H1 (cell line): ENCODE data around the gene ASPN. TPM values are rescaled to one million over a fixed set of nuclear protein-coding genes. Genes with fewer than 3 reads are reported as not detected.

Experiments
- CTCF ChIA-PET: fragments of 300-600 bp; sonication (Branson Sonifier 250); formaldehyde crosslinking; loops from one replicate; lab custom pipeline; 2021; ENCODE audit not compliant: partially characterized antibody; lab: Charles Lee
- POLR2A ChIA-PET: fragments of 300-600 bp; sonication (Branson Sonifier 250); formaldehyde crosslinking; loops from one replicate; lab custom pipeline; 2021; ENCODE audit warnings: inconsistent platforms; ENCODE audit not compliant: partially characterized antibody; lab: Charles Lee
- DNase-seq, 2 experiments: peaks; one replicate each; pipeline versions ENCODE4 v3.0.0 to v3.0.0-alpha.2; 2010 to 2022; ENCODE audit warnings: low spot score in 2 of 2, low read depth in 1 of 2, mixed read lengths in 1 of 2
- FAIRE-seq: peaks from 2 replicates; lab custom pipeline; 2011; peaks lifted over from hg19 to GRCh38; lab: Jason Lieb, UNC
- H2AFZ ChIP-seq: 2 replicates; pipeline ENCODE4 v1.8.1; 2012; ENCODE audit warnings: low read length, inconsistent platforms
- H2AK5ac ChIP-seq: 2 replicates; pipeline ENCODE4 v1.6.1; 2013; ENCODE audit warnings: low read depth, low read length
- H2BK120ac ChIP-seq: replicated peaks from 2 replicates; pipeline ENCODE3; 2013; ENCODE audit warnings: low read depth, low read length, inconsistent platforms
- H2BK12ac ChIP-seq: 2 replicates; pipeline ENCODE4 v1.6.1; 2013; ENCODE audit warnings: low read depth, low read length
- H2BK15ac ChIP-seq: 2 replicates; pipeline ENCODE4 v1.6.1; 2013; ENCODE audit warnings: low read length
- H2BK20ac ChIP-seq: 2 replicates; pipeline ENCODE4 v1.6.1; 2013; ENCODE audit warnings: low read length
- H2BK5ac ChIP-seq: 2 replicates; pipeline ENCODE4 v1.6.1; 2013; ENCODE audit warnings: low read depth, low read length
- H3K14ac ChIP-seq: 2 replicates; pipeline ENCODE4 v1.6.1; 2013; ENCODE audit warnings: inconsistent platforms; ENCODE audit not compliant: insufficient read length
- H3K18ac ChIP-seq: 2 replicates; pipeline ENCODE4 v1.6.1; 2013; ENCODE audit warnings: low read length; ENCODE audit errors: extremely low read depth
- H3K23ac ChIP-seq: 2 replicates; pipeline ENCODE4 v1.6.1; 2013; ENCODE audit warnings: inconsistent platforms; ENCODE audit not compliant: insufficient read length
- H3K23me2 ChIP-seq: 2 replicates; pipeline ENCODE4 v1.6.1; 2013; ENCODE audit warnings: low read depth, low read length
- H3K27ac ChIP-seq: 2 replicates; pipeline ENCODE4 v1.6.1; 2011; ENCODE audit warnings: low read depth, low read length, inconsistent platforms
- H3K27me3 ChIP-seq, 4 experiments: replicated peaks in 1 of 4; 1 replicate in 1 of 4; 2 replicates in 3 of 4; pipeline versions ENCODE4 v1.6.1 to v1.8.1; 2011 to 2013; ENCODE audit warnings: low read length in 3 of 4, mild to moderate bottlenecking in 3 of 4, inconsistent platforms in 2 of 4, mixed read lengths in 2 of 4, moderate library complexity in 1 of 4; ENCODE audit not compliant: control insufficient read depth in 3 of 4, insufficient read depth in 3 of 4; ENCODE audit errors: extremely low read depth in 1 of 4
- H3K36me3 ChIP-seq, 4 experiments: 2 replicates each; pipeline versions ENCODE4 v1.6.1 to v1.8.1; 2011 to 2013; ENCODE audit warnings: mild to moderate bottlenecking in 4 of 4, low read length in 3 of 4, moderate library complexity in 2 of 4, control low read depth in 1 of 4, inconsistent platforms in 1 of 4; ENCODE audit not compliant: insufficient read depth in 4 of 4, control insufficient read depth in 2 of 4
- H3K4ac ChIP-seq: replicated peaks from 2 replicates; pipeline ENCODE3; 2013; ENCODE audit warnings: low read length, low read depth, mixed read lengths, inconsistent platforms; ENCODE audit not compliant: insufficient read length
- H3K4me1 ChIP-seq, 4 experiments: replicated peaks in 1 of 4; 1 replicate in 1 of 4; 2 replicates in 3 of 4; pipeline versions ENCODE4 v1.6.1 to v1.8.1; 2011 to 2013; ENCODE audit warnings: low read length in 3 of 4, inconsistent platforms in 2 of 4, mixed read lengths in 1 of 4; ENCODE audit not compliant: insufficient read depth in 4 of 4, control insufficient read depth in 3 of 4
- H3K4me2 ChIP-seq, 2 experiments: 2 replicates each; pipeline versions ENCODE4 v1.6.1 to v1.8.1; 2011 to 2013; ENCODE audit warnings: low read depth in 2 of 2, low read length in 2 of 2, control low read depth in 1 of 2, inconsistent platforms in 1 of 2, mild to moderate bottlenecking in 1 of 2; ENCODE audit not compliant: insufficient read depth in 1 of 2
- H3K4me3 ChIP-seq, 4 experiments: fragments of 200-600, 300-600 bp in 1 of 4; sonication (generic), shearing (Covaris generic), sonication (Bioruptor Twin) in 1 of 4; 2 replicates each; pipeline versions ENCODE4 v1.5.1 to v1.8.1; 2011 to 2016; ENCODE audit warnings: low read length in 4 of 4, low read depth in 3 of 4, control low read depth in 2 of 4, inconsistent platforms in 2 of 4, mild to moderate bottlenecking in 2 of 4, mixed read lengths in 1 of 4, moderate library complexity in 1 of 4; ENCODE audit not compliant: insufficient read depth in 2 of 4; ENCODE audit errors: extremely low read depth in 1 of 4
- H3K56ac ChIP-seq: replicated peaks from 2 replicates; pipeline ENCODE3; 2013; ENCODE audit warnings: low read depth, mild to moderate bottlenecking, mixed read lengths, low read length, inconsistent platforms; ENCODE audit not compliant: insufficient read length
- H3K79me1 ChIP-seq: 2 replicates; pipeline ENCODE4 v1.6.1; 2013; ENCODE audit warnings: low read depth, low read length, control low read depth
- H3K79me2 ChIP-seq, 2 experiments: 2 replicates each; pipeline versions ENCODE4 v1.6.1 to v1.8.1; 2012 to 2013; ENCODE audit warnings: low read length in 2 of 2, mild to moderate bottlenecking in 2 of 2, inconsistent platforms in 1 of 2; ENCODE audit not compliant: insufficient read depth in 2 of 2, control insufficient read depth in 1 of 2
- H3K9ac ChIP-seq, 4 experiments: replicated peaks in 1 of 4; 1 replicate in 1 of 4; 2 replicates in 3 of 4; pipeline versions ENCODE4 v1.6.1 to v1.8.1; 2011 to 2013; ENCODE audit warnings: low read depth in 3 of 4, low read length in 3 of 4, control low read depth in 2 of 4, mild to moderate bottlenecking in 2 of 4, moderate library complexity in 2 of 4, inconsistent platforms in 1 of 4; ENCODE audit errors: extremely low read depth in 1 of 4
- H3K9me3 ChIP-seq, 2 experiments: 2 replicates each; pipeline versions ENCODE4 v1.6.1 to v1.8.1; 2012 to 2013; ENCODE audit warnings: mild to moderate bottlenecking in 2 of 2, moderate library complexity in 2 of 2, control low read depth in 1 of 2, inconsistent platforms in 1 of 2, low read depth in 1 of 2, low read length in 1 of 2, mixed read lengths in 1 of 2; ENCODE audit not compliant: insufficient read depth in 2 of 2
- H4K20me1 ChIP-seq, 2 experiments: replicated peaks in 1 of 2; 2 replicates each; pipeline versions ENCODE3 to v1.8.1; 2011 to 2013; ENCODE audit warnings: inconsistent platforms in 2 of 2, low read length in 2 of 2, mild to moderate bottlenecking in 1 of 2; ENCODE audit not compliant: insufficient read depth in 2 of 2, control insufficient read depth in 1 of 2
- H4K5ac ChIP-seq: 2 replicates; pipeline ENCODE4 v1.6.1; 2013; ENCODE audit warnings: low read length, low read depth, mixed read lengths, inconsistent platforms; ENCODE audit not compliant: insufficient read length
- H4K8ac ChIP-seq: 2 replicates; pipeline ENCODE4 v1.8.0; 2013; ENCODE audit warnings: mild to moderate bottlenecking, moderate library complexity, low read length, inconsistent platforms; ENCODE audit not compliant: insufficient read depth; ENCODE audit errors: extremely low read depth
- H4K91ac ChIP-seq: replicated peaks from 2 replicates; pipeline ENCODE3; 2013; ENCODE audit warnings: low read length, mixed read lengths, inconsistent platforms; ENCODE audit not compliant: insufficient read length
- BCL11A ChIP-seq, 2 experiments: IDR thresholded peaks; one replicate each; pipeline ENCODE4 v1.6.1; 2011; ENCODE audit warnings: low read depth in 2 of 2, low read length in 2 of 2, mild to moderate bottlenecking in 2 of 2
- EGR1 ChIP-seq: IDR thresholded peaks from 2 replicates; pipeline ENCODE4 v1.6.1; 2011; ENCODE audit warnings: low read depth, low read length, borderline replicate concordance
- RFX5 ChIP-seq: IDR thresholded peaks from 2 replicates; pipeline ENCODE4 v1.6.1; 2011; ENCODE audit warnings: low read depth, low read length, improper control_type of control experiment, borderline replicate concordance
- RNF2 ChIP-seq: fragments of 200-900, 300-1000 bp; sonication (generic); IDR thresholded peaks from 2 replicates; pipeline ENCODE4 v1.7.1; 2016; ENCODE audit warnings: borderline replicate concordance, low read depth, mild to moderate bottlenecking, antibody characterized with exemption, low read length; ENCODE audit not compliant: poor library complexity, severe bottlenecking; ENCODE audit errors: missing control alignments
- SIRT6 ChIP-seq: IDR thresholded peaks from one replicate; pipeline ENCODE4 v1.7.1; 2012; ENCODE audit warnings: low read length, inconsistent platforms
- SIX5 ChIP-seq: IDR thresholded peaks from 2 replicates; pipeline ENCODE4 v1.6.1; 2011; ENCODE audit warnings: mild to moderate bottlenecking, low read depth, low read length
- TBP ChIP-seq: IDR thresholded peaks from 2 replicates; pipeline ENCODE4 v1.6.1; 2011; ENCODE audit warnings: low read depth, low read length, improper control_type of control experiment
- WGBS, 2 experiments: shearing (Covaris generic) in 1 of 2; methylation state at CpG; one replicate each; pipeline versions ENCODE4 v1.1.6 to v1.1.7; 2013 to 2015; ENCODE audit warnings: low lambda C conversion rate in 2 of 2, mixed read lengths in 2 of 2, inconsistent platforms in 1 of 2, low coverage in 1 of 2, missing lambda C conversion rate in 1 of 2; ENCODE audit not compliant: insufficient replicate concordance in 2 of 2, insufficient coverage in 1 of 2, insufficient read length in 1 of 2; ENCODE audit errors: extremely low coverage in 1 of 2, missing lambda C conversion rate in 1 of 2; 5-methylcytosine and 5-hydroxymethylcytosine counted together
- polyA plus RNA-seq, 7 experiments: library from polyadenylated mRNA; depleted of rRNA in 3 of 7; stranded (reverse) in 5 of 7; unstranded in 2 of 7; fragments of >200 nt in 5 of 7; fragments of 200-250 nt in 2 of 7; gene quantifications; 1 replicate in 5 of 7; 2 replicates in 1 of 7; 4 replicates in 1 of 7; pipeline versions ENCODE4 v1.2.1 to v1.2.3, GENCODE V29; 2011 to 2013; ENCODE audit warnings: missing spikeins in 2 of 7, mixed read lengths in 2 of 7
- total RNA-seq: library from RNA; stranded (reverse); fragmentation: NEBNext Ultra II Directional; extraction: Animal tissue kit (Norgen Biotek cat#: 25700); gene quantifications from 2 replicates; pipeline ENCODE4 v1.2.1, GENCODE V29; 2021

The ASPN gene
- total and polyA plus RNA-seq, 2 of the 8 experiments (the other 6 are each of a cell fraction or from before 2014, with no cell fraction given) = not detected

DNA sequence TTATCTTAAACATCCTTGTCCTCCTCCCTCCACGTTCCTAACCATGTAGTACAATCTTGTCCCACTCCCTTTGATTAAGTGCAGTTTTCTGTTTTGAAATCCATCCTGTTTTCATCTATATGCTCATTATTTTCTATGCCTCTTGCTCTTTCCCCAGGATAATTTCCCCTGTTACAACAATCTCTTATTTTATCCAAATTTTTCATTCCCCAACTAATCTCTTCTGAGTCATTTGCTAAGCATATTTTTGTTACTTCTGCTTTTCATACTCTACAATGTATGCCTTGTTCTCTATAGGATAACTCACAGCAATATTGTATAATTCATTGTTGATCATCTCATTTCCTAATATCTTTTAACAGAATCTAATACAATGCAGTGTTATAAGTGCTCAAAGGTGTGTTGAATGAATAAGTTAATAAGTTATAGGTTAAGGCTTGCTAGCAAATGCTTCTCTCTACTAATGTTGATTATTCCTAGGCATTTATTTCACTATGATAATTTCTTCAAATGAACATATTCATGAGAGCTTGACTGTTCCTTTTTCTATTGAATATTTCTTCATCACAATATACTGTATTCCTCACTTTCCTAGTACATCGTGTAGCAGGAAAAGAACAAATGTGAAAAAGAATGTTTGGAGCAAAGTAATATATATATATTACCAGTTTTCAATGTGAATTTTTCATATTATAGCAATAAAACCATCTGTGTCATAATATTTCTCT, 59.5 kb downstream of the ASPN start:
- Histone ChIP-seq H4K5ac (no peak overlapping the region), H2BK120ac (no peak overlapping the region), H3K23me2 (no peaks in the 10 kb centered on the region), H3K4me1 (peaks cover 0 to 2% (median 0%) of the 10 kb centered on the region in 4 experiments; a peak in 1 of 7 replicates), H3K14ac (no peak overlapping the region), H3K23ac (no peak overlapping the region), H2BK20ac (no peak overlapping the region), H3K4me2 (no peak overlapping the region), H3K9ac (no peak overlapping the region), H4K91ac (no peak overlapping the region)
- DNase-seq = no peak
- CTCF ChIA-PET = no interaction called here
- TF ChIP-seq SIRT6 (no peak), EGR1 (no peak), BCL11A (IDR thresholded peaks at IDR 0.05; ENCODE audit: low read depth in 2 of 2, low read length in 2 of 2) (no peak), RFX5 (no peak), TBP (no peak), RNF2 (no peak), SIX5 (no peak)
- TF ChIP-seq, all 59 proteins: peak for 0
- Histone ChIP-seq H2BK5ac (no peak overlapping the region), H3K36me3 (no peaks in the 10 kb centered on the region), H2AK5ac (no peak overlapping the region), H3K27ac (no peak overlapping the region), H2BK15ac (no peak overlapping the region), H3K56ac (no peak overlapping the region), H2BK12ac (no peak overlapping the region), H3K27me3 (no peaks in the 10 kb centered on the region), H3K4ac (no peak overlapping the region), H4K20me1 (no peaks in the 10 kb centered on the region), H2AFZ (no peak overlapping the region), H3K4me3 (no peak overlapping the region), H4K8ac (no peak overlapping the region), H3K9me3 (no peaks in the 10 kb centered on the region), H3K79me1 (no peaks in the 10 kb centered on the region; the same call in 1 of the 2 replicates), H3K18ac (no peak overlapping the region), H3K79me2 (no peaks in the 10 kb centered on the region)
- FAIRE-seq = no peak
- 88% methylated on average over 2 of the region's 2 CpGs; no CpG with 5 or more reads in 1 of the 2 experiments for WGBS, 2 experiments
- POLR2A ChIA-PET = no interaction called here
